ENCODE data around the gene PSMA2.

GRCh38 chr7:42956062-42956461, 24.1 kb upstream of the PSMA2 start:
- no peak for TF ChIP-seq CTCF (IDR thresholded peaks at IDR 0.05)
- TF ChIP-seq POLR2A (IDR thresholded peaks at IDR 0.05), result no peak
- no peak for TF ChIP-seq EP300 (IDR thresholded peaks at IDR 0.05)
